K562 (cell line): ENCODE data around the gene AGMO.

Source experiments
- GABPB2 ChIP-seq: fragments of 250-450 bp; sonication (Bioruptor Pico); conservative IDR thresholded peaks from 2 replicates; pipeline ENCODE4 v1.5.1; 2021; ENCODE audit warnings: mild to moderate bottlenecking
- GTF2F1 ChIP-seq: IDR thresholded peaks from 2 replicates; pipeline ENCODE4 v1.6.1; 2011; ENCODE audit warnings: low read depth, low read length, improper control_type of control experiment
- HCFC1 ChIP-seq: IDR thresholded peaks from 2 replicates; pipeline ENCODE4 v1.6.1; 2012; ENCODE audit warnings: low read depth, low read length, improper control_type of control experiment
- NR1H2 ChIP-seq: sonication (generic); formaldehyde crosslinking; IDR thresholded peaks from 2 replicates; pipeline ENCODE4 v1.4.0; 2020; ENCODE audit warnings: mild to moderate bottlenecking, missing genetic modification reagents
- POLR2A ChIP-seq: fragments of 450-650 bp; conservative IDR thresholded peaks from 2 replicates; pipeline ENCODE4 v1.6.1; 2016
- RFX1 ChIP-seq: fragments of 450-650 bp; IDR thresholded peaks from 2 replicates; pipeline ENCODE4 v1.6.1; 2016; ENCODE audit warnings: mild to moderate bottlenecking, moderate library complexity
- SIN3B ChIP-seq: fragments of 450-650 bp; IDR thresholded peaks from 2 replicates; pipeline ENCODE4 v1.6.1; 2017; ENCODE audit warnings: low read depth, mild to moderate bottlenecking, moderate library complexity
- TAF1 ChIP-seq: IDR thresholded peaks from 2 replicates; pipeline ENCODE4 v1.6.1; 2011; ENCODE audit warnings: mild to moderate bottlenecking, low read length, moderate library complexity; ENCODE audit not compliant: insufficient read depth, control insufficient read depth, severe bottlenecking; ENCODE audit errors: extremely low read depth
- ZFX ChIP-seq: sonication (generic); formaldehyde crosslinking; IDR thresholded peaks from 2 replicates; pipeline ENCODE4 v1.8.0; 2022; ENCODE audit warnings: mild to moderate bottlenecking, missing genetic modification reagents, moderate library complexity
- ZNF445 ChIP-seq: fragments of 250-450 bp; sonication (Bioruptor Pico); IDR thresholded peaks from 2 replicates; pipeline ENCODE4 v1.4.0; 2020; ENCODE audit warnings: low read depth, mild to moderate bottlenecking, moderate library complexity
- ZNF512 ChIP-seq: IDR thresholded peaks from 2 replicates; pipeline ENCODE4 v1.6.1; 2016; ENCODE audit warnings: missing genetic modification characterization, missing compliant biosample characterization
- TF ChIP-seq, protein P1 (sequence below): fragments of 450-650 bp; IDR thresholded peaks from 2 replicates; pipeline ENCODE4 v1.6.1; 2016; ENCODE audit warnings: missing biosample characterization, missing genetic modification characterization
- TF ChIP-seq, protein P2 (sequence below), 3 experiments: IDR thresholded peaks in 2 of 3; conservative IDR thresholded peaks in 1 of 3; 2 replicates each; pipeline ENCODE4 v1.5.1; 2011 to 2012; ENCODE audit warnings: low read length in 3 of 3, mild to moderate bottlenecking in 3 of 3, control low read depth in 2 of 3, improper control_type of control experiment in 1 of 3, inconsistent platforms in 1 of 3, low read depth in 1 of 3, mixed read lengths in 1 of 3, moderate library complexity in 1 of 3; ENCODE audit not compliant: insufficient read depth in 2 of 3

GRCh38 chr7:15197042-15197977 is 364.5 kb downstream of the AGMO start:
- TF ChIP-seq POLR2A (no peak), TAF1 (no peak), GTF2F1 (no peak), GABPB2 (CRISPR knock-in tag) (no peak), ZNF445 (CRISPR knock-in tag) (no peak), RFX1 (no peak), NR1H2 (CRISPR knock-in tag) (no peak), SIN3B (no peak), HCFC1 (no peak), ZNF512 (no peak), ZFX (no peak)
- TF ChIP-seq, protein P1, sequence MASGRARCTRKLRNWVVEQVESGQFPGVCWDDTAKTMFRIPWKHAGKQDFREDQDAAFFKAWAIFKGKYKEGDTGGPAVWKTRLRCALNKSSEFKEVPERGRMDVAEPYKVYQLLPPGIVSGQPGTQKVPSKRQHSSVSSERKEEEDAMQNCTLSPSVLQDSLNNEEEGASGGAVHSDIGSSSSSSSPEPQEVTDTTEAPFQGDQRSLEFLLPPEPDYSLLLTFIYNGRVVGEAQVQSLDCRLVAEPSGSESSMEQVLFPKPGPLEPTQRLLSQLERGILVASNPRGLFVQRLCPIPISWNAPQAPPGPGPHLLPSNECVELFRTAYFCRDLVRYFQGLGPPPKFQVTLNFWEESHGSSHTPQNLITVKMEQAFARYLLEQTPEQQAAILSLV (tag) = no peak
- TF ChIP-seq, protein P2, sequence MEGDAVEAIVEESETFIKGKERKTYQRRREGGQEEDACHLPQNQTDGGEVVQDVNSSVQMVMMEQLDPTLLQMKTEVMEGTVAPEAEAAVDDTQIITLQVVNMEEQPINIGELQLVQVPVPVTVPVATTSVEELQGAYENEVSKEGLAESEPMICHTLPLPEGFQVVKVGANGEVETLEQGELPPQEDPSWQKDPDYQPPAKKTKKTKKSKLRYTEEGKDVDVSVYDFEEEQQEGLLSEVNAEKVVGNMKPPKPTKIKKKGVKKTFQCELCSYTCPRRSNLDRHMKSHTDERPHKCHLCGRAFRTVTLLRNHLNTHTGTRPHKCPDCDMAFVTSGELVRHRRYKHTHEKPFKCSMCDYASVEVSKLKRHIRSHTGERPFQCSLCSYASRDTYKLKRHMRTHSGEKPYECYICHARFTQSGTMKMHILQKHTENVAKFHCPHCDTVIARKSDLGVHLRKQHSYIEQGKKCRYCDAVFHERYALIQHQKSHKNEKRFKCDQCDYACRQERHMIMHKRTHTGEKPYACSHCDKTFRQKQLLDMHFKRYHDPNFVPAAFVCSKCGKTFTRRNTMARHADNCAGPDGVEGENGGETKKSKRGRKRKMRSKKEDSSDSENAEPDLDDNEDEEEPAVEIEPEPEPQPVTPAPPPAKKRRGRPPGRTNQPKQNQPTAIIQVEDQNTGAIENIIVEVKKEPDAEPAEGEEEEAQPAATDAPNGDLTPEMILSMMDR (IDR thresholded peaks at IDR 0.05 in 2 of 3, conservative IDR thresholded peaks at IDR 0.05 in 1 of 3; ENCODE audit: insufficient read depth in 2 of 3, low read depth in 1 of 3, low read length in 3 of 3) = no peak
